ENCODE data around the gene MAGI1. TPM values are rescaled to one million over a fixed set of nuclear protein-coding genes. Genes with fewer than 3 reads are reported as not detected.

Gene MAGI1
- total RNA-seq, 1 donor from 2014 or later = 10.6 TPM

GRCh38 chr3:65723011-65723410, 315.7 kb downstream of the MAGI1 start:
- no peak for DNase-seq (ENCODE audit: low read depth)

GRCh38 chr3:65720989-65721737, 317.6 kb downstream of the MAGI1 start:
- no peak for DNase-seq (ENCODE audit: low read depth)

GRCh38 chr3:65719639-65720038, 319.1 kb downstream of the MAGI1 start:
- DNase-seq (ENCODE audit: low read depth) = peak; percentile 74

- no peak for DNase-seq (ENCODE audit: low read depth)
Observed at GRCh38 chr3:65717676-65718346, 320.9 kb downstream of the MAGI1 start.

- DNase-seq (ENCODE audit: low read depth) = no peak
Observed at GRCh38 chr3:65716071-65716751, 322.5 kb downstream of the MAGI1 start.

- DNase-seq (ENCODE audit: low read depth) = peak; percentile 30
Observed at GRCh38 chr3:65714134-65714533, 324.6 kb downstream of the MAGI1 start.

- DNase-seq (ENCODE audit: low read depth) = peak; percentile 82
Observed at GRCh38 chr3:65713016-65713415, 325.7 kb downstream of the MAGI1 start.

- DNase-seq (ENCODE audit: low read depth) = peak; percentile 49
Observed at GRCh38 chr3:65712140-65712539, 326.6 kb downstream of the MAGI1 start.

GRCh38 chr3:65706776-65707568, 331.7 kb downstream of the MAGI1 start:
- DNase-seq (ENCODE audit: low read depth) = no peak

- no peak for DNase-seq (ENCODE audit: low read depth)
Observed at GRCh38 chr3:65706301-65706700, 332.4 kb downstream of the MAGI1 start.

GRCh38 chr3:65703820-65704219, 334.9 kb downstream of the MAGI1 start:
- no peak for DNase-seq (ENCODE audit: low read depth)

GRCh38 chr3:65703026-65703425, 335.7 kb downstream of the MAGI1 start:
- no peak for DNase-seq (ENCODE audit: low read depth)

GRCh38 chr3:65702202-65702601, 336.5 kb downstream of the MAGI1 start:
- DNase-seq (ENCODE audit: low read depth) = no peak

GRCh38 chr3:65701516-65701915, 337.2 kb downstream of the MAGI1 start:
- no peak for DNase-seq (ENCODE audit: low read depth)

- no peak for DNase-seq (ENCODE audit: low read depth)
Observed at GRCh38 chr3:65689436-65689835, 349.3 kb downstream of the MAGI1 start.

GRCh38 chr3:65687741-65688140, 351.0 kb downstream of the MAGI1 start:
- no peak for DNase-seq (ENCODE audit: low read depth)

- DNase-seq (ENCODE audit: low read depth) = peak; percentile 67
Observed at GRCh38 chr3:65685621-65686235, 353.0 kb downstream of the MAGI1 start.

- DNase-seq (ENCODE audit: low read depth) = no peak
Observed at GRCh38 chr3:65678516-65678915, 360.2 kb downstream of the MAGI1 start.

GRCh38 chr3:65677486-65678010, 361.2 kb downstream of the MAGI1 start:
- DNase-seq (ENCODE audit: low read depth) = no peak

GRCh38 chr3:65676580-65676979, 362.1 kb downstream of the MAGI1 start:
- DNase-seq (ENCODE audit: low read depth) = no peak

GRCh38 chr3:65675011-65675410, 363.7 kb downstream of the MAGI1 start:
- no peak for DNase-seq (ENCODE audit: low read depth)
